ENCODE measurements around the gene SSNA1. TPM values are rescaled to one million over a fixed set of nuclear protein-coding genes. Genes with fewer than 3 reads are reported as not detected.

The SSNA1 gene
- total RNA-seq: 100 to 1,000 TPM in 2 of 4 donors, 10 to 100 TPM in 2; 79.2 to 112 (median 93.1) TPM

- H3K4me3 ChIP-seq (ENCODE audit: low read depth, poor library complexity, severe bottlenecking): peak within 1 kb of the TSS; percentile 71
- intact Hi-C loops (cut with DNase I; ENCODE audit: low total_unique reads): loop anchor here (5.0 kb wide), 1 partner anchor 81 kb away; no protein-coding TSS in a partner anchor
- peak; percentile 86 to 98 for DNase-seq (ENCODE audit: low spot score in 2 of 2)
- WGBS, 2 donors: 0 to 1% methylated on average over 52 to 70 of the region's 98 CpGs
- TF ChIP-seq POLR2A (IDR thresholded peaks at IDR 0.05) (peak in 1 of 2 donors; percentile 37), CTCF (IDR thresholded peaks at IDR 0.05) (no peak)
Measured at GRCh38 chr9:137188490-137189296, at the start of gene SSNA1, which contains the start of gene ANAPC2. Gene SSNA1 (plus strand): TSS chr9:137188676. CDS start chr9:137188727, 51 bp downstream. Gene ANAPC2 (minus strand): TSS chr9:137188560. CDS start chr9:137188532, 28 bp downstream.

- TF ChIP-seq CTCF (IDR thresholded peaks at IDR 0.05) (no peak), POLR2A (IDR thresholded peaks at IDR 0.05) (no peak)
- WGBS, 2 donors: 12 to 31% methylated on average over 12 to 57 of the region's 104 CpGs
- H3K4me3 ChIP-seq (ENCODE audit: low read depth, poor library complexity, severe bottlenecking): no peak within 1 kb of the TSS
- no peak for DNase-seq (ENCODE audit: low spot score in 2 of 2)
- intact Hi-C loops (cut with DNase I; ENCODE audit: low total_unique reads): no loop called here
Measured at GRCh38 chr9:137138722-137139467, 49.6 kb upstream of the SSNA1 start, which contains the start of gene GRIN1. Gene GRIN1 (plus strand): TSS chr9:137139154. CDS start chr9:137139487, 333 bp downstream.

- intact Hi-C loops (cut with DNase I; ENCODE audit: low total_unique reads): no loop called here
- WGBS, 2 donors: 35 to 43% methylated on average over 25 to 37 of the region's 37 CpGs
- no peak overlapping the region for H3K4me3 ChIP-seq (ENCODE audit: low read depth, poor library complexity, severe bottlenecking)
- DNase-seq (ENCODE audit: low spot score in 2 of 2): no peak
- no peak for TF ChIP-seq POLR2A (IDR thresholded peaks at IDR 0.05)
- no peak for TF ChIP-seq CTCF (IDR thresholded peaks at IDR 0.05)
Measured at GRCh38 chr9:137139468-137140150, 48.9 kb upstream of the SSNA1 start.

- intact Hi-C loops (cut with DNase I; ENCODE audit: low total_unique reads): no loop called here
- H3K4me3 ChIP-seq (ENCODE audit: low read depth, poor library complexity, severe bottlenecking): no peak overlapping the region
- no peak for DNase-seq (ENCODE audit: low spot score in 2 of 2)
- 58 to 60% methylated on average over 26 of the region's 26 CpGs for WGBS, 2 donors
- no peak for TF ChIP-seq CTCF (IDR thresholded peaks at IDR 0.05)
Measured at GRCh38 chr9:137140151-137141012, 48.1 kb upstream of the SSNA1 start.

All from lower leg skin (tissue), 4 donors.